Pulmonary artery endothelial cell (primary cell): Measurements from ENCODE around the gene TRAF4. TPM values are rescaled to one million over a fixed set of nuclear protein-coding genes. Genes with fewer than 3 reads are reported as not detected.

Source experiments
- DNase-seq: peaks from one replicate; pipeline ENCODE4 v3.0.0-alpha.2; 2011; ENCODE audit warnings: low read depth, low spot score
- total RNA-seq: library from RNA; depleted of rRNA; stranded (reverse); fragments of >200 nt; gene quantifications from 2 replicates; pipeline ENCODE4 v1.2.3, GENCODE V29; 2014

TRAF4 gene, protein sequence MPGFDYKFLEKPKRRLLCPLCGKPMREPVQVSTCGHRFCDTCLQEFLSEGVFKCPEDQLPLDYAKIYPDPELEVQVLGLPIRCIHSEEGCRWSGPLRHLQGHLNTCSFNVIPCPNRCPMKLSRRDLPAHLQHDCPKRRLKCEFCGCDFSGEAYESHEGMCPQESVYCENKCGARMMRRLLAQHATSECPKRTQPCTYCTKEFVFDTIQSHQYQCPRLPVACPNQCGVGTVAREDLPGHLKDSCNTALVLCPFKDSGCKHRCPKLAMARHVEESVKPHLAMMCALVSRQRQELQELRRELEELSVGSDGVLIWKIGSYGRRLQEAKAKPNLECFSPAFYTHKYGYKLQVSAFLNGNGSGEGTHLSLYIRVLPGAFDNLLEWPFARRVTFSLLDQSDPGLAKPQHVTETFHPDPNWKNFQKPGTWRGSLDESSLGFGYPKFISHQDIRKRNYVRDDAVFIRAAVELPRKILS
- total RNA-seq, result 28.2 and 32.8 TPM in 2 replicates

DNA sequence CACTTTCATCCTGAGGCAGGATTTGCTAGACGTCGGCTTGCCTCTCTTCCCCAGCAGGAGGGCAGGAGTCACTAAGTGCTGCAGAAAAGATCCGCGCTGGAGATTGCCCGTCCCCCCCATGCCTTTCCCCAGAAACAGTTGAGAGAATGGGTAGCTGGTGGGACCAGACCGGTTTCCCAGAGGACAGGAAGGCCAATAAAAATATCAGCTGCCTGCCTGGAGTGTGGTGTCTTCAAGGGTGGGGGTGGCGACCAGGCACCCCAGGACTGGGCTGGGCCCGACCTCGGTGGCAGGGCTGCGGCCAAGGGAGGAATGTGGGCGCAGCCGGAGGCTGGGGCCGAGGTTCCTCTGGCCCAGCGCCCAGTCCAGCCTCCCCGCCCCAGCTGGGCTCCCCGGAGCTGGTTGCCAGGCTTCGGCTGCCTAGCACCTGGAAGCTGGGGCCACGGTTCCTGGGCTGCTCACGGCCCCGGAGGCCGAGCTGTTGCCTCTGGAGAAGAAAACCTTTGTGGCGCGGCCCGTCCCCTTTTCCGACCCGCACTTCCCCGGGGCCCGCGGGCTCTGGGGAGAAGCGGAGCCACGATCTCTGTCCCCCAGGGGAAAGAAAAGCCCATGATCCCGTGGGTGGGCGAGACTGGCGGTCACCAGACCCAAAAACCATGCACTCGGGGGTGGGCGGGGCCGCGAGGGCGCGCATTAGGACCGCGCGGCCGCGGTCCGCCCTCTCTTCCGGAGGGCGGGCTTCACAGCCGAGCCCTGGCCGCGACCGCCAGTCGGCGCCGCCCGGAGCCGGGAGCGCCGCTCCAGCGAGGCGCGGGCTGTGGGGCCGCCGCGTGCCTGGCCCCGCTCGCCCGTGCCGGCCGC is at the start of gene TRAF4:
TSS of gene TRAF4 (plus strand) at position 769 of the 861 bp plus-strand sequence. CDS start 102 bp downstream, outside the sequence.
- DNase-seq, result no peak

DNA sequence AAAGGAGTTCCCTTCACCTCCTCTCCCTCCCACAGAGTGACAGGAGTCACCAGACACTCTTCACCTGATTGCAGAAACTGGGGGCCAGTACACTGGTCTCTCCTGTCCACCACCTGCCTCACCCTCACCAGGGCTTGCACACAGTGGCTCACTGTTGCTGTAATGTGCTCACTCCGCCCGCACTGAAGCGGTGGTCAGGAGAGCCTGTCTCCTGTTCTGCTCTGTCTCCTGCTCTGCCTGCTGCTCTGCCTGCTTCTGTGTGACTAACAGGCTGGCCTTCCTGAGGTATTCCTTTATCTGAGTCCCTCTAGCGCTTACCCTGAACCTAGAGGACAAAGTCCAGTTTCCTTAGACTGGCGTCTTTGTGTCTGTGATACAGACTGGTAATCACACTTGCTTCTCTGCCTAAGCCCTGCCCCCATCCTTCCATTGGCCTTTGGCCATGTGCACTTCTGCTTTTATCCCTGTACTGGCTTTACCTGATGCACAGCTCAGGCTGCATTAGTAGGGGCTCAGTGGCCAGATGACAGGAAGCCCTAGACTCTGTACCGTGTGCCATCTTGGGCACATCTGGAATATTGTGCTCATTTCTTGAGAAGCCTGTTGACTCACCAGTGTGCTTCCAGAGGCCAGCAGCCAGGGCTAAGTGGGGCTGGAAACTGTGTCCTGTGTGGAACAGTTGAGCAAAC is 45.4 kb upstream of the TRAF4 start:
- DNase-seq, result no peak

DNA sequence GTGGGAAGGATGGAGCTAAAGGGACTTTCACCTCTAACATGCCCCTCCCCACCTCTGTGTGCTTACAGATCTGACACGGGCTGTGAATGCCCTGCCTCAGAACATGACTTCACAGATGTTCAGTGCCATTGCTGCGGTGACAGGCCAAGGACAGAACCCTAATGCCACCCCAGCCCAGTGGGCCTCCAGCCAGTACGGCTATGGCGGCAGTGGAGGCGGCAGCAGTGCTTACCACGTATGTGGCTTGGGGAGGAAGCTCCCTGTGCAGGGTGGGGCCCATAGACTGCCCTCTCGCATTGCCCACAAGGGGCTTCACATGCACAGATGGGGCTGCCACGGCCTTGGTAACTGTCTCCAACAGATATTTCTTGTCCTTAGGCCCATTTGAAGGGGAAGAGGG is 43.5 kb upstream of the TRAF4 start:
- DNase-seq, result no peak

DNA sequence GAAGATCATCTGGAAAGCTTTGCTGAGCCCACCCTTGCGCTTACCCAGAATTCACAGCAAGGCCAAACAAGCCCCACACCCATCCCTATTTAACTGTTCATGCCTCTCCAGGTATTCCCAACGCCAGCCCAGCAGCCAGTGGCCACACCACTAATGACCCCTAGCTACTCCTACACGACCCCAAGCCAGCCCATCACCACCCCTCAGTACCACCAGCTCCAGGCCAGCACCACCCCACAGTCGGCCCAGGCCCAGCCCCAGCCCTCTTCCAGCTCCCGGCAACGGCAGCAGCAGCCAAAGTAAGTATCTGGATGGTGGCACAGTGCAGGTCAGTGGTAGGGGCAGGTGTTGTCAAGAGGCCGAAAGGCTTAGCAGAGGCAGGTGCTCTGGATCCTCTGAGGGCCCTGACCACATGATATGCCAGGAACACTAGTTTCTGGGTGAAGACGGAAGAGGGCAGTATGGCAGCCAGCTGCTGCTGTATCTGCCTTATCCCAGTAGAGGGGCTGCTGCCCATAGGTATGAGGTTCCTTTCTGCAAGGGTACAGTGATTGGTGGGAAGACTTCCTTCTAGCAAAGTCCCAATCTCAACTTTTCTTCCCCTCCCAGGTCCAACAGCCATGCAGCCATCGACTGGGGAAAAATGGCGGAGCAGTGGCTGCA is 42.9 kb upstream of the TRAF4 start:
- no peak for DNase-seq

- no peak for DNase-seq
These were observed 41.6 kb upstream of the TRAF4 start for GRCh38 chr17:28702026-28702751.

DNA sequence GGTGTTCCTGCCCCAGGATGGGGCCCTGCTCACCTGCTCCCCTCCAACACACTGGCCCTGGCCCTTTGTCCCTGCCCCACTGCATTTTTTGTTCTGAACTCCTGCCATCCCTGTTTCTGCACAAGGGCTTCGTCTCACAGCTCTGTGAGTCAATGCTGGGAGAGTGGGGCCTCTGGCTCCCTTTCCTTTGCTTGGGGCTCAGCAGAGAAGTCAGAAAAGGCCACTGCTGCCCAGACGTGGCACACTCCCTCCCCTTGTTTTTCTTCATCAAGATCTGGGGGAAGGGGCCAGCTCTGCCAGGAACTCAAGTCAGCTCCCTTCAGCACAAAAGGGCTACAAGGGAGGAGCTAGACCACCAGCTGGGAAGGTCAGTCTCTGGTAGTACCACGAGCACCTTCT is 41.1 kb upstream of the TRAF4 start:
- DNase-seq, result no peak

DNA sequence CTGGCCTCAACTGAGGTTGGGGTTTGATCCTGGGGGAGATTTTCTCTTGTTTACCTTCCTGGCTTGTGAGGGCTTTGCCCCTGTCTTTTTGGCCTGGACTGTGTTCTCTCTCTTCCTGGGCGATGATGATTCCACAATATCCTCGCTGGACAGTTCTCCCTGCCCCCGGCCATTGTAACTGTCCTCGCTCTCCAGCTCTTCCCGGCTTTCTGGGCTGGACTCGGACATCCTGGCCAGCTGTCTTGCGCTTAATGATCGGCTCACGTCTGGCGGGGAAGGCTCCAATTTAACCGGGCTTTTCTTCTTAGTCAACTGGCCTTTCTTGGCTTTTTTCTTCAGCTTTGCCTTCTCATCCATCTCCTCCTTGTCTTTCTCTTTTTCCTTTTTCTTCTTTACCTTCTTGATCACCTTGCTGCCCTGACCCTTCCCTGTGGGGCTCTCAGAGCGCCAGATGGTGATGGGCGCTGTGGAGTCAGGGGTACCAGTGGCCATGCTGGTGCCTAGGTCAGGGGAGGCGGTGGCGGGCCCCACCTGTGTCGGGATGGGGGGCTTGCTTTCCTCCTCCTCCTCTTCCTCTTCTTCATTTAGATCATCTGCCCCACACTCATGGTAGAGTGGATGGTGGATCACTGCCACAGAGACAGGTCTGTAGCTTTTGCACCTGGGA is 40.1 kb upstream of the TRAF4 start:
- DNase-seq, result no peak

- DNase-seq, result no peak
These were observed 39.5 kb upstream of the TRAF4 start for GRCh38 chr17:28704219-28704858.

- no peak for DNase-seq
These were observed 38.6 kb upstream of the TRAF4 start for GRCh38 chr17:28705074-28705659.

- DNase-seq, result no peak
These were observed 38.0 kb upstream of the TRAF4 start for GRCh38 chr17:28705728-28706334.

- DNase-seq, result no peak
These were observed 37.1 kb upstream of the TRAF4 start for GRCh38 chr17:28706471-28707338.

- no peak for DNase-seq
These were observed 36.5 kb upstream of the TRAF4 start for GRCh38 chr17:28707339-28707720.

DNA sequence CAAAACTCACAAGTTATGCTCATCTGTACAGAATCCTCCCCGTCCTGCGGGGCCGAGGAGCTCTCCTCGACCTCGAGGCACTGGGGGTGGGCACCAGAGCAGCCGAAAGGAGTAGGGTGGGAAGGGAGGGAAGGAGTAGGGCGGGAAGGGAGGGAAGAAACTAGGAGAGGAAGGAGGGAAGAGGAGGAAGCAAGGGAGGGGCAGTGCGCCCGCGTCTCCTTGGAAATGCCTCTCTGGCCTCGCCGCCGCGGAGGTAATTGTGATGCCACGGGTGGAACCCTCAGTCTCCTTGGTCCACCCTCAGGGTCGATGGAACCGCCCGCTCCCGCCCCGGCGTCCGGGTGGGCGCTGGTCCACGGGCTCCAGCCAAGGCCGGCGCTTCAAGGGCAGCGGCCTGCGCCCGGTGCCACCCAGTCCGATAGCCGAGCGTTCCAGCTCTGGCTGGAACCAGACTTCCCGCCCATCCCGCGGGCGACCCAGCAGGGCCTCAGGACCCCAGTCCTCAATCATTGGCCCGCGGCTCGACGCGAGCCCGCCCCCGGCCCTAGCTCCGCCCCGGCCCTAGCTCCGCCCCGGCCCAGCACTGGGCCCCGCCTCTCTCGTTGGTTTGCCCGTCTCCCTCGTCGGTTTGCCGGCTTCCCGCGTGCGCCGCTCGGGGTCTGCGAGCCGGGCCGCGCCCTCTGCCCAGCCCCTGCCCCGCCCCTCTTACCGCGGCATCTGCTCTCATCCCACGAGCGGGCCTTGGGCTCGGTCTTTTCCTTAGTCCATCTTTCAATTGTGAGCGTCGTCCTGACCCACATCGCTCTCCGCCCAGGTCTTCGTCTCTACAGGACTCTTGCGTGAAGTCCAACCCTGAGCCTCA is 32.7 kb upstream of the TRAF4 start:
- peak; percentile 59 for DNase-seq

- DNase-seq, result no peak
These were observed 32.1 kb upstream of the TRAF4 start, which contains the start of gene PROCA1 for GRCh38 chr17:28711723-28712031. Gene PROCA1 (minus strand): TSS chr17:28711888. CDS start chr17:28711660, 228 bp downstream.

DNA sequence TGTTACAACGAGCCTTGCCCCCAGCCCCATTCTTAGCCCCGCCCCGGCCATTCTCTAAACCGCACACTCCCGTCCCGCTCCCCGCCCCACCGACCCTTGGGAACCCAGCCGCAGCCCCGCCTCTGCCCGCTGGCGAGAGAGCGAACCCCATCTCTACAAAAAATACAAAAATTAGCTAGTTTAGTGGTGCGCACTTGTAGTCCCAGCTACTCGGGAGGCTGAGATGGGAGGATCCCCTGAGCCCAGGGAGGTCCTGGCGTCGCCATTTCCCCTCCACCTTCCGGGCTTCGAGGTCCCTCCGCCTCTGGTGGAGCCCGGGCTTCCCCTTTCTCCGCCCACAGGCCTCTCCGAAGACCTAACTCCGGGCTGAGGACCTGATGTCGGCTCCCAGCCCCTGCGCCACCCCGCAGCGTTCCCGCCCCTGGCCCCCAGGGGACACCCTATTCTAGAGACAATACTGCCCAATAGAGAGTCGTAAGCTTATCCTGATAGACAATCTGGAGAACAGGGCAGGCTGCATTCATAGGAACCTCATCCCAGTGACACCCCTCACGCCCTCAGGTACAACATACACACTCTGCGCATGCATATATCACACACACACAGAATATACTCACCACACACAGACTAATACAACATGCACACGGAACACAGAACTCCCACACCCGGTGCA is 31.6 kb upstream of the TRAF4 start:
- DNase-seq, result no peak

- DNase-seq, result no peak
These were observed 31.0 kb upstream of the TRAF4 start for GRCh38 chr17:28712705-28713415.
